Measurements from ENCODE around the gene TUBD1.
"Not testable (repeated sequence)": the region's sequence is repeated elsewhere in the genome, so short reads cannot be mapped to it uniquely, and the experiment has no call there.

TUBD1 gene

DNA sequence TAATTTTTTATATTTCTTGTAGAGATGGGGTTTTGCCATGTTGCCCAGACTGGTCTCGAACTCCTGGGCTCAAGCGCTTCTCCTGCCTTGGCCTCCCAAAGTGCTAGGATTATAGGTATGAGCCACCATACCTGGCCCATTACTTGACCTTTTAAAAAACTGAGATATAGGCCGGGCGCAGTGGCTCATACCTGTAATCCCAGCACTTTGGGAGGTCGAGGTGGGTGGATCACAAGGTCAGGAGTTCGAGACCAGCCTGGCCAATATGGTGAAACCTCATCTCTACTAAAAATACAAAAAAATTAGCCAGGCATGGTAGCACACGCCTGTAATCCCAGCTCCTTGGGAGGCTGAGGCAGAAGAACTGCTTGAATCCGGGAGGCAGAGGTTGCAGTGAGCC, 19.3 kb downstream of the TUBD1 start:
- not testable (repeated sequence) for DNase-seq

DNA sequence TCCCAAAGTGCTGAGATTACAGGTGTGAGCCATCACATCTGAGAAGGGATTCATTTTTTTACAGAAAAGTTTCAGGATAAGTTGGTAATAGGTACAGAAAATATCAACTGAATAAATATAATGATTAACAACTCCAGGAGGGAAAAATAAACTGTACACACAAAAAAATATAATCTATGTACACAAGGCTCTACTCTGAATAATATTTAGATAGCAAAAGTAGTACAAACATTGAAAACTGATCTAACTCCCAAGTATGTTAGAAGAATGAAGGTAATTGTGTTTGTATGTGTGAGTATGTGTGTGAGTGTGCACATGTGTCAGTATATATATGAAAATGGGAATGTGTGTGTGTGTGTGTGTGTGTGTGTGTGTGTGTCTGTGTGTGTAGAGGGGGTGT, 20.4 kb downstream of the TUBD1 start:
- no peak for DNase-seq

- DNase-seq, result no peak
Observed at GRCh38 chr17:59870482-59870881, 22.3 kb downstream of the TUBD1 start.

- DNase-seq, result no peak
Observed at GRCh38 chr17:59869941-59870218, 22.9 kb downstream of the TUBD1 start.

GRCh38 chr17:59863616-59864015, 29.1 kb downstream of the TUBD1 start:
- no peak for DNase-seq

GRCh38 chr17:59859444-59860025, 33.2 kb downstream of the TUBD1 start:
- no peak for DNase-seq

- DNase-seq, result no peak
Observed at GRCh38 chr17:59858932-59859331, 33.8 kb downstream of the TUBD1 start.

DNA sequence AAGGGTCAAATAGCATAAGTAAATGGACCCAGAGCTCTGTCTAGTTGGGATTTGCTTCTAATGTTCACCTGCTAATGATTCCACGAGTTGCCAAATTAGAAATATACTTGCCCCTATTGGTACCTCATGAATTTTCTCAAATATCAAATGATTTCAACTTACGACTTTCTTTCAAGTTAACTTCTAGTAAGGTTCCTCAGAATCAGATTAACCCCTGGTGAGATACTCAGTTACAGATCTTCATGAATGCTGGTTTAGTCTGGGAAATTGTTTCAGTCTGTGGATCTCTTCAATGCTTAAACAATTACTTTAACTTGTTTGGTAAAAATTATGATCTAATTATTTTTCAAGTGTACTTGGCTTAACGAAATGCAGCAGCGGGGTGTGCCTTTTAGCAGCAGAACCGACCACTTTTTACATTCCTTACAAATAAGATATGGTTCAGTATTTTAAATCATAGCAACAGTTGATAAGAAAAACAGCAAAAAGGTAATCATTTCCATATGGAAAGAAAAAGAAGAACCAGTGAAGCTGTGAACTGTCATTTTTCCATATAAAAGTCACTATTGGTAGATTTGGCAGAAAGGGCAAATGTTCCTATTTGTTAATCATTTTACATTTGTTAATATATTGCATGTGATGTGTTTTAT, 34.5 kb downstream of the TUBD1 start:
- DNase-seq, result no peak

DNA sequence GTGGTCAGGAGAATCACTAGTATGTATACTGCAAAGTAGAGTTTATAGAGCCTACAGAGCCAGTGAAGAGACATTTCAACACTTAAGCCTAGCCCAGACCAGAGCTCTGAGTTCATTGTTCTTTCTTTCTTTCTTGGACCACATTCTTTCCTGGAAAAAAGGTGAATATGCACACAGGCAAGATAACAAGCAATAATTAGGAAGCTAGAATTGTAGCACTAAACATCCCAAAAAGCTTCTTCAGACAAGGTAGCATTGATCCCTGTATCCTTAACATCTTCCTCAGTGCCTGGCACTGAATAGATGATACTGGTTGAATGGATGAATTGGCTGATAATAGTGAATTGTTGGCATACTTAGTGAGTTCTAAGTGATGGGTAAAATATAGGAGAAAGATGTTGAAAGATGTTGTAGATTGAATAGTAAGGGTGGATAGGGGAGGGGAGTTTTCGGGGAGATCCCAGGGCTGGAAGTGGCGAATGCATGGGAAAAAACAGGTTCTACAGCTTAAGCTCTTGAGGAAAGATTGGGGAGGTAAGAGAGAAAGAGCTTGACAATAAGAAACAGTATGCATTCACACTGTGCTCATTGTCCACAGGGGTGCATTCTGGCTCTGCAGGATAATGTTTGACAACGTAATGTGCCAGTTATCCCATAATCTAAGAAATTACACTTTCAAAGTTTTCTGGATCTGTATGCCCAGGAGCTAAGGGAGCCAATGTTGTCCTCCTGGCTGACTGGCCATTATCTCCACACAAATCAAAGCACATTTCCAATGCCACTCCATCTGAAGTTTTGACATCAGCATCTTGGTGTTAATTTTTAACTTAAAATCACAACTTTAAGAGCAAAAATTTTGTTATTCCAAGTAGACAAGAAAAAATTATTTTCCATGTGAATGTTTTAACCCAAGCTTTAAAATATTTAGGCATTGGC, 35.6 kb downstream of the TUBD1 start:
- no peak for DNase-seq

- not testable (repeated sequence) for DNase-seq
Observed at GRCh38 chr17:59853919-59854729, 38.6 kb downstream of the TUBD1 start.

- peak; percentile 34 for DNase-seq
Observed at GRCh38 chr17:59853168-59853918, 39.4 kb downstream of the TUBD1 start.

GRCh38 chr17:59852847-59853167, 39.9 kb downstream of the TUBD1 start:
- DNase-seq, result not testable (repeated sequence)

DNA sequence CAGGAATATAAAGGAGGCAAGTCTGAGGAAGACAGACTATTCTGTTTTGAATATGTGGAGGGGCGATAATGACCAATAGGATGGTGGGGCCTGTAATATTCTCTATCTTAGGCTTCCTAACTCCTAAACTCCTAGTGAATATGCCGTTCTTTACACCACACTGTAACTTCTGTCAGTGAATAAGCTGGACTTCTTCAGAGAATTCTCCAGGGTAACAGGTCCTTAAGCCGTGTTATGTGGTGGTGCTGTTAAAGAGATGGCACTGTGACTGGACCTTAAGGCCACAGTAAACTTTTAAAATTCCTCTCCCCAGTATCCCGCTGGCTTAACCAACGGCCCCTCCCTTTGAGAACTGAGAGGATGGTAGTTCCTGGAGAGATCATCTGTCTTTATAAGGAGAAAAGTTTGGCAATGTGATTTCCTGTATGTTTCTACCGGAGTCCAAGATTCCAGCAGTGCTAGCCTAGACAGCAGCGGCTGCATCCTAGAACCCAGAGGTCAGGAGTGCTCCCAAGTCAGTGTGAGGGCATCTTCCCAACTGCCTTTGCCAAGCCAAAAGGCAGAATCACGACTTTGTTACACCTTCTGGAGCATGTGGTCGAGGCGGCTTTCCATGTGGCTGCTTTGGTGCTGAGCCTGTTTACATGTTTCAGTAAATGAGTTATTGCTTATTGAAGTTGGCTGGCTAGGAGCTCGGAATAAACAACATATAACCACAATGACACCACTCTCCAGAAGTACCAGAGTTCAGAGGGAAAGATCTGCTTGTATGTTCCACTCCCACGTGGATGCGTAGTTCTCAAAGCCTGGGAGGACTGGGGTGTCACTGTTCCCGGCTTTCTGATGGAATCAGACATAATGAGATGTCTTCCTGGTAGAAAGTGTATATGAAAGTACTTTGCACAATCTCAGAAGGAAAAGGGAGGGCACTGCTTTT, 41.0 kb downstream of the TUBD1 start:
- no peak for DNase-seq

DNA sequence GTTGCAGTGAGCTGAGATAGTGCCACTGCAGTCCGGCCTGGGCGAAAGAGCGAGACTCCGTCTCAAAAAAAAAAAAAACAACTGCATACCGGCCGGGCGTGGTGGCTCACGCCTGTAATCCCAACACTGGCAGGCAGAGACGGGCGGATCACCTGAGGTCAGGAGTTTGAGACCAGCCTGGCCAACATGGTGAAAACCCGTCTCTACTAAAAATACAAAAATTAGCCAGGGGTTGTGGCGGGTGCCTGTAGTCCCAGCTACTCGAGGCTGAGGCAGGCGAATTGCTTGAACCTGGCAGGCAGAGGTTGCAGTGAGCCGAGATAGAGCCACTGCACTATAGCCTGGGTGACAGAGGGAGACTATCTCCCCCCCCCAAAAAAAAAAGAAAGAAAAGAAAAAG, 42.4 kb downstream of the TUBD1 start:
- DNase-seq, result not testable (repeated sequence)

- no peak for DNase-seq
Observed at GRCh38 chr17:59848778-59849177, 44.0 kb downstream of the TUBD1 start.

- no peak for DNase-seq
Observed at GRCh38 chr17:59848385-59848668, 44.4 kb downstream of the TUBD1 start.

DNA sequence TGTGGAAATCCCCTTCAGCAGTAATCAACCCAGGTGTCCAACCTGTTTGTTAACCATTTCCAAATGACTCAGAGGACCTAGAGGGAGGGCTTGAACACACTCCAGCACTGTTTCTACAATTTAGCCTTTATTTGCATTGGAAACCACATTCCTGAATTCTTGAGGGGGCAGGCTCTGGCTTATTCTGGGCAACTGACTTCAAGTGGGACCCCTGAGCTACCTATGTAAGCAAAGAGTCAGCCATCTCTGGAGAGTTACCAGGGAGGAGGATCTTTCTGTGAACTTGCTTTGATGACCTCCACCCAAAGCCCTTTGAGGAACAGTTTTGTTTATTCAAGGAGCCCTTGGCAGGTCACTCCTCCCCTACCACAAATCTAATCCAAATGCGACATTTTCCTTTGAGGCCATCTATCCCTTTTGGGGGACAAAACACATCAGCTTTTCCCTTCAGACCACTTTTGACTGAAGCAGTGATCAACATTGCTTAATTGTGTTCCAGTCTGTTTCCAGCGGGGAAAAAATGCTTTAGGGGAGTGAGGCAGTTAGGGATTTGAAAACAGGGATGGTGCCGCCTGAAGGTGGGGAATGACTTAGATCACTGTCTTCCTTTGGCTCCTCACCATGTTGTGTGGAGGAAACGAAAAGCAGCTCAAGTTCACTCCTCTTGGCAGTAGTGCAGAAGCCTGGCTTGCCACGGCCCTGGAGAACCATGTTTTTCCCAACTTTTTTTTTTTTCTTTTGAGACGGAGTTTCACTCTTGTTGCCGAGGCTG, 46.2 kb downstream of the TUBD1 start:
- no peak for DNase-seq

- peak; percentile 29 for DNase-seq
Observed at GRCh38 chr17:59845595-59846393, 46.9 kb downstream of the TUBD1 start.

DNA sequence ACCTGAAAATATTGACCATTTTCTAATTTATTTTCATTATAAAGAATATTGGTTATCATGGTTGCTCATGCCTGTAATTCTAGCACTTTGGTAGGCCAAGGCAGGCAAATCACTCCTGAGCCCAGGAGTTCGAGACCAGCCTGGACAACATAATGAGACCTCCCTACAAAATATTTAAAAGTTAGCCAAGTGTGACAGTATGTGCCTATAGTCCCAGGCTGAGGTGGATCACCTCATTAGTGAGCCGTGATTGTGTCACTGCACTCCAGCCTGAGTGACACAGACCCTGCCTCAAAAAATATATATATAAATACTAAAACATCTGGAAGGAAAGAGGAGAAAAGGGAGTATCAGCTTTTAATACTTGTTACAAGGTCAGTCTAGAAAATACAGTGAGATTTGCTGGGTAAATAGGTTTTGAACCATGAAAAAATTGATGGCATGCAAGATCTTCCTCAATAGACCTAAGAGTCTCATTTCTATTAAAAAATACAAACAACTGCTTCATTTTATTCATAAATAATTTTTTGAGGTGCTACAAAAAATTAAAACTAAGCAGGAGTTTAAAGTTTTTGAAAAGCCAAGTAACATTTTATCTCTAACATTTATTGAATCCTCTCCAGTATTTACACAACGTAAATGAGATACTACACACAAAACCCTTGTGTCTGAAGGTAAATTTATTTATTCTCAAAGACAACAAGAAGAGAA, 47.7 kb downstream of the TUBD1 start:
- no peak for DNase-seq
